Parathyroid adenoma (tissue), 2 donors: ENCODE measurements around the gene SNTA1.

Source experiments
- H2AFZ ChIP-seq: fragments of 300-600 bp; sonication (generic); one replicate; pipeline ENCODE4 v1.7.0; 2017; ENCODE audit warnings: antibody characterized with exemption, mild to moderate bottlenecking
- H3K27ac ChIP-seq: fragments of 300-600 bp; sonication (generic); one replicate; pipeline ENCODE4 v1.7.0; 2017
- H3K27me3 ChIP-seq: fragments of 300-600 bp; sonication (generic); one replicate; pipeline ENCODE4 v1.7.0; 2017; ENCODE audit warnings: low read length; ENCODE audit not compliant: control insufficient read depth, insufficient read depth
- H3K36me3 ChIP-seq: fragments of 300-600 bp; sonication (generic); one replicate; pipeline ENCODE4 v1.7.0; 2017; ENCODE audit warnings: low read length; ENCODE audit not compliant: control insufficient read depth, insufficient read depth
- H3K4me1 ChIP-seq: fragments of 300-600 bp; sonication (generic); one replicate; pipeline ENCODE4 v1.7.0; 2017; ENCODE audit warnings: control low read depth
- H3K4me2 ChIP-seq: fragments of 300-600 bp; sonication (generic); one replicate; pipeline ENCODE4 v1.7.0; 2017; ENCODE audit warnings: low read length
- H3K4me3 ChIP-seq: fragments of 300-600 bp; sonication (generic); one replicate; pipeline ENCODE4 v1.7.0; 2017; ENCODE audit warnings: low read depth, low read length
- H3K79me2 ChIP-seq: fragments of 300-600 bp; sonication (generic); one replicate; pipeline ENCODE4 v1.7.0; 2017; ENCODE audit warnings: control low read depth
- H3K9ac ChIP-seq: fragments of 300-600 bp; sonication (generic); one replicate; pipeline ENCODE4 v1.7.0; 2017; ENCODE audit warnings: mild to moderate bottlenecking
- H3K9me3 ChIP-seq: fragments of 300-600 bp; sonication (generic); one replicate; pipeline ENCODE4 v1.7.0; 2017; ENCODE audit warnings: low read length; ENCODE audit not compliant: control insufficient read depth
- TF ChIP-seq, protein P1 (sequence below): fragments of 300-600 bp; sonication (generic); IDR thresholded peaks from one replicate; pipeline ENCODE4 v1.7.0; 2017; ENCODE audit warnings: antibody characterized with exemption, mild to moderate bottlenecking
- donor health status: primary hyperparathyroidism.

SNTA1 gene

GRCh38 chr20:33408313-33408712 lies 35.2 kb downstream of the SNTA1 start:
- H3K9me3 ChIP-seq, result no peaks in the 10 kb centered on the region
- H3K27me3 ChIP-seq, result no peaks in the 10 kb centered on the region
- H3K9ac ChIP-seq, result no peak overlapping the region
- no peak overlapping the region for H3K4me2 ChIP-seq
- no peak overlapping the region for H3K4me3 ChIP-seq
- TF ChIP-seq, protein P1, sequence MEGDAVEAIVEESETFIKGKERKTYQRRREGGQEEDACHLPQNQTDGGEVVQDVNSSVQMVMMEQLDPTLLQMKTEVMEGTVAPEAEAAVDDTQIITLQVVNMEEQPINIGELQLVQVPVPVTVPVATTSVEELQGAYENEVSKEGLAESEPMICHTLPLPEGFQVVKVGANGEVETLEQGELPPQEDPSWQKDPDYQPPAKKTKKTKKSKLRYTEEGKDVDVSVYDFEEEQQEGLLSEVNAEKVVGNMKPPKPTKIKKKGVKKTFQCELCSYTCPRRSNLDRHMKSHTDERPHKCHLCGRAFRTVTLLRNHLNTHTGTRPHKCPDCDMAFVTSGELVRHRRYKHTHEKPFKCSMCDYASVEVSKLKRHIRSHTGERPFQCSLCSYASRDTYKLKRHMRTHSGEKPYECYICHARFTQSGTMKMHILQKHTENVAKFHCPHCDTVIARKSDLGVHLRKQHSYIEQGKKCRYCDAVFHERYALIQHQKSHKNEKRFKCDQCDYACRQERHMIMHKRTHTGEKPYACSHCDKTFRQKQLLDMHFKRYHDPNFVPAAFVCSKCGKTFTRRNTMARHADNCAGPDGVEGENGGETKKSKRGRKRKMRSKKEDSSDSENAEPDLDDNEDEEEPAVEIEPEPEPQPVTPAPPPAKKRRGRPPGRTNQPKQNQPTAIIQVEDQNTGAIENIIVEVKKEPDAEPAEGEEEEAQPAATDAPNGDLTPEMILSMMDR, result no peak
- H2AFZ ChIP-seq, result no peak overlapping the region
- no peaks in the 10 kb centered on the region for H3K79me2 ChIP-seq
- H3K4me1 ChIP-seq, result no peaks in the 10 kb centered on the region
- H3K36me3 ChIP-seq, result no peaks in the 10 kb centered on the region
- H3K27ac ChIP-seq, result no peak overlapping the region

DNA sequence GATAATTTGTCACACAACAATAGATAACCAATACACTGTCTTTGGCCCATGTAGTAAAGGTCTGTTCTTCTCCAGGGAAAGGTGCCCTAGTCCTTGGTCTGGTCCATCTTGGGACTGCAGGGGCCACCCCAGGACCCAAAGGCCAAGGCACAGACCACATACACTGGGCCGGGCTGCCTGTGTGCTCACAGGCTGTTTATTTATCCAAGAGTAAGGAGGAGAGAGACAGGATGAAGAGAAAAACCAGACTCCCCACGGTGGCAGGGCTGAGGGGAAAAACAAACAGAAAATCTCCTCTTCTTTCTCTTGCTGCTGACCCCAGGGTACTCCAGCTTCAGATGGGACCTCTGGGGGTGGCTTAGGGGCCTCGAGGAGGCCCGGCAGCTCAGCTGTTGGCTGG lies 35.8 kb downstream of the SNTA1 start:
- no peak overlapping the region for H3K4me2 ChIP-seq
- H2AFZ ChIP-seq, result no peak overlapping the region
- TF ChIP-seq, protein P1, result no peak
- no peaks in the 10 kb centered on the region for H3K4me1 ChIP-seq
- no peaks in the 10 kb centered on the region for H3K36me3 ChIP-seq
- no peak overlapping the region for H3K9ac ChIP-seq
- H3K79me2 ChIP-seq, result no peaks in the 10 kb centered on the region
- no peaks in the 10 kb centered on the region for H3K9me3 ChIP-seq
- H3K27ac ChIP-seq, result no peak overlapping the region
- H3K27me3 ChIP-seq, result no peaks in the 10 kb centered on the region
- H3K4me3 ChIP-seq, result no peak overlapping the region

DNA sequence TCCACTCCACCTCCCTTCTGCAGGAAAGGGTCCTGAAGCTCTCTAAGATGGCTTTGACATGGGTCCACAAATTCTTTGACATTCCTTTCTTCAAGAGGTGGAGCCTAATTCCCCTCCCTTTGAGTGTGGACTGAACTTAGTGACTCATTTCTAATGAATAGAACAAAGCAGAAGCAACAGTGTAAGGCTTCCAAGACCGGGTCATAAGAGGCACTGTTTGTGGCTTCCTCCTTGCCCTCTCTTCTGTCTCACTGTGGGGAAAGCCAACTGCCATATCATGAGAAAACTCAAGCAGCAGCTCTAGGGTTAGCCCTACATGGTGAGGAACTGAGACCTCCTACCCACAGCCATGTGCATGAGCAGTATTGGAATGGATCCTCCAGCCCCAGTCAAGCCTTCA lies 36.3 kb downstream of the SNTA1 start:
- Histone ChIP-seq H3K36me3 (no peaks in the 10 kb centered on the region), H3K4me2 (no peak overlapping the region), H3K4me1 (no peaks in the 10 kb centered on the region), H3K27me3 (no peaks in the 10 kb centered on the region), H2AFZ (no peak overlapping the region), H3K9ac (no peak overlapping the region), H3K4me3 (no peak overlapping the region), H3K9me3 (no peaks in the 10 kb centered on the region), H3K79me2 (no peaks in the 10 kb centered on the region), H3K27ac (no peak overlapping the region)
- TF ChIP-seq, protein P1, result no peak

- no peaks in the 10 kb centered on the region for H3K36me3 ChIP-seq
- no peaks in the 10 kb centered on the region for H3K27me3 ChIP-seq
- H3K4me2 ChIP-seq, result no peak overlapping the region
- H3K4me3 ChIP-seq, result no peak overlapping the region
- no peak overlapping the region for H2AFZ ChIP-seq
- TF ChIP-seq, protein P1, result no peak
- H3K27ac ChIP-seq, result no peak overlapping the region
- H3K4me1 ChIP-seq, result peaks cover 5% of the 10 kb centered on the region
- no peaks in the 10 kb centered on the region for H3K9me3 ChIP-seq
- no peak overlapping the region for H3K9ac ChIP-seq
- peaks cover 16% of the 10 kb centered on the region for H3K79me2 ChIP-seq
Observed at GRCh38 chr20:33404281-33404680, 39.3 kb downstream of the SNTA1 start.

GRCh38 chr20:33401921-33402369 lies 41.6 kb downstream of the SNTA1 start:
- H3K9ac ChIP-seq, result peak overlapping the region; percentile 91
- H3K4me3 ChIP-seq, result peak overlapping the region; percentile 96
- H2AFZ ChIP-seq, result peak overlapping the region; percentile 99
- H3K79me2 ChIP-seq, result peaks cover 16% of the 10 kb centered on the region
- peak overlapping the region; percentile 6 for H3K27ac ChIP-seq
- TF ChIP-seq, protein P1, result no peak
- no peaks in the 10 kb centered on the region for H3K36me3 ChIP-seq
- H3K27me3 ChIP-seq, result no peaks in the 10 kb centered on the region
- H3K4me2 ChIP-seq, result peak overlapping the region; percentile 89
- no peaks in the 10 kb centered on the region for H3K9me3 ChIP-seq
- H3K4me1 ChIP-seq, result peaks cover 5% of the 10 kb centered on the region
